Measurements from ENCODE around the gene SH3BGRL2.

DNA sequence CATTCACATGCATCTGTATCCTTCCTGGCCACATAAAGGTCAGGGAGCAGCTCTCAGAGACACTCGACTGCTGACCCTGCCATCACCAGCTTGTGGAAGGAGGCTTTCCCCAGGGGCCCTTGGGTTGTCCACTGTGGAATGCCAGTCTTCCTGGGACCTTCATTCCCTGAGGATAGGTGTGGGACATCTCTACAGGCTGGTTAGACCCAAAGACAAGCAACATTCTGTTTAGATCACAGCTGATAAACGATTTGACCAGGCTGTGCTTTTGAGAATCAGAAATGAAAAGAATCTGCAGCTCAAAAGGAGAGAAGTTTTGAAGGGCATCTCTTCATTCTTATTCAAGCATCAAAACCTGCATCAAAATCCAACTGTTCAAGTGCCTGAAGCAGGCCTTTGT is 18.2 kb upstream of the SH3BGRL2 start:
- TF ChIP-seq CTCF (IDR thresholded peaks at IDR 0.05; ENCODE audit: low read depth, low read length) (no peak), EZH2phosphoT487 (IDR thresholded peaks at IDR 0.05; ENCODE audit: low read depth) (no peak)

Data from OCI-LY3 (cell line).